Pancreas (tissue), 10 donors: ENCODE results near the gene ZER1. TPM values are rescaled to one million over a fixed set of nuclear protein-coding genes. Genes with fewer than 3 reads are reported as not detected.
"Not testable (repeated sequence)": the region's sequence is repeated elsewhere in the genome, so short reads cannot be mapped to it uniquely, and the experiment has no call there.

Experiments used
- ATAC-seq, 4 donors: fragments of 200-7000 bp; cut with Tn5 transposase; one replicate each; pipeline versions ENCODE4 v1.8.0 to v1.9.1; 2020; ENCODE audit warnings: mild to moderate bottlenecking in 4 of 4, moderate library complexity in 4 of 4
- DNase-seq, 6 donors: peaks; one replicate each; pipeline ENCODE4 v3.0.0-alpha.2; 2020
- FAIRE-seq: peaks from 2 replicates; lab custom pipeline; 2012; peaks lifted over from hg19 to GRCh38; lab: Jason Lieb, UNC
- H3K27ac ChIP-seq, 4 donors: fragments of 200-600 bp; sonication (generic); 1 replicate in 3 of 4; 2 replicates in 1 of 4; pipeline versions ENCODE4 v1.5.0 to v1.8.0; 2020
- H3K27me3 ChIP-seq, 4 donors: fragments of 200-600 bp; one replicate each; pipeline ENCODE4 v1.8.0; 2021
- H3K36me3 ChIP-seq, 3 donors: fragments of 200-600 bp; sonication (generic) in 1 of 3; one replicate each; pipeline versions ENCODE4 v1.5.0 to v1.8.0; 2020 to 2021
- H3K4me1 ChIP-seq, 3 donors: fragments of 200-600 bp; one replicate each; pipeline ENCODE4 v1.8.0; 2021
- H3K4me3 ChIP-seq, 4 donors: fragments of 200-600 bp; sonication (generic) in 2 of 4; one replicate each; pipeline versions ENCODE4 v1.5.0 to v1.8.0; 2020 to 2021
- H3K9me3 ChIP-seq, 4 donors: fragments of 200-600 bp; one replicate each; pipeline ENCODE4 v1.8.0; 2021
- WGBS, 2 donors: extraction: QIAGEN DNeasy Blood & Tissue Kit; methylation state at CpG; one replicate each; pipeline ENCODE4 v1.1.7; 2013; 5-methylcytosine and 5-hydroxymethylcytosine counted together
- intact Hi-C, 3 donors: fragments of 100-400 bp; cut with DNase I; formaldehyde crosslinking; loops; one replicate each; pipeline versions ENCODE4 v1.11.1 to v1.14.2; 2022
- polyA plus RNA-seq, 2 donors: library from polyadenylated mRNA; stranded (reverse); fragments of 200-250 nt; gene quantifications; one replicate each; pipeline ENCODE4 v1.2.3, GENCODE V29; 2013
- total RNA-seq, 6 donors: library from RNA; stranded (reverse); fragmentation: NEBNext Ultra II Directional in 4 of 6; extraction: Animal tissue kit (Norgen Biotek cat#: 25700) in 4 of 6; gene quantifications; one replicate each; pipeline versions ENCODE4 v1.2.1 to v1.2.4, GENCODE V29; 2021 to 2023
- TF ChIP-seq, protein P1 (sequence below), 4 donors: fragments of 200-600 bp; sonication (generic) in 3 of 4; IDR thresholded peaks; one replicate each; pipeline versions ENCODE4 v1.5.0 to v1.8.0; 2021; ENCODE audit warnings: antibody characterized with exemption in 4 of 4
- donor health status: healthy with polysubstance abuse.
- donor health status: DM: no; HTN: no; CAD: no; lungs with moderate emphysema.
- donor health status: DM: no; HTN: no; CAD: no.
- donor health status: control.
- donor health status: control.
- donor health status: Bipolar disorder and iron deficiency.
- donor health status: DM: yes; HTN: yes; CAD: no.
- donor health status: DM: no; HTN: no; CAD: no.
- donor health status: DM: no; HTN: no; CAD: no.
- donor health status: DM: yes; HTN: yes; CAD: no.

The ZER1 gene
- total and polyA plus RNA-seq, 8 donors: 15.8 to 23.4 (median 17.9) TPM

DNA sequence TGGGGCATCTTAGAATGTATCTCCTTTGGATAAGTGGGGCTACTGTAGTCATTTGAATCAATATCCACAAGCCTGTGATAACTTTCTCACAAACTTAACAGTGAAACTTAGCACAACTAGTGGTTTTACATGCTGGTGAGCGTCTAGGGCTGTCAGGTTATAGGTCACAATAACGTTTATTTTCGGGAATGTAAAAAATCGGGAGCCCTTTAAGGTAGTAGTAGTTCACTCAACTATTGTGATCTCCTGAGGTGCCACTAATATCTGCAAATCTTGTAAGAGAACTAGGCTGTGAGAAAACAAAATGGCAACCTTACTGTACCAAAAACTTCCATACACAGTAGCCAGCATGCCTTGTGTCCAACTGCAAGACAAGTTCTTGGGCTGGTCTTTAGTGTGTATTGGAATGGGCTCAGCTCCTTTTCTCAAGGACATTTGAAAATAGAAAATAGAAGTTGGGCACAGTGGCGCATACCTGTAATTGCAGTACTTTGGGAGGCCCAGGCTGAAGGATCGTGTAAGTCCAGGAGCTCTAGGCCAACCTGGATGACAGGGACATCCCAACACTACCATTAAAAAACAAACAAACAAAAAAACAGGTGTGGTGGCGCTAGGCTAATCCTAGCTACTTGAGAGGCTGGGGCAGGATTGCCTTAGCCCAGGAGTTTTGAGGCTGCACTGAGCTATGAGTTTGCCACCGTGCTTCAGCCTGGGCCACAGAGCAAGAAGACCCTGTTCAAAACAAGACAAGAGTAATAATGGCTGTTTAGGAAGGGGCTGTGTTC is 74.6 kb downstream of the ZER1 start:
- H3K4me1 ChIP-seq: peaks cover 0 to 6% (median 0%) of the 10 kb centered on the region in 3 donors
- 77 to 80% methylated on average over 8 of the region's 8 CpGs for WGBS, 2 donors
- H3K27ac ChIP-seq: no peak overlapping the region
- FAIRE-seq (no peak), ATAC-seq (no peak), DNase-seq (peak in 1 of 6 donors; percentile 3)
- TF ChIP-seq, protein P1, sequence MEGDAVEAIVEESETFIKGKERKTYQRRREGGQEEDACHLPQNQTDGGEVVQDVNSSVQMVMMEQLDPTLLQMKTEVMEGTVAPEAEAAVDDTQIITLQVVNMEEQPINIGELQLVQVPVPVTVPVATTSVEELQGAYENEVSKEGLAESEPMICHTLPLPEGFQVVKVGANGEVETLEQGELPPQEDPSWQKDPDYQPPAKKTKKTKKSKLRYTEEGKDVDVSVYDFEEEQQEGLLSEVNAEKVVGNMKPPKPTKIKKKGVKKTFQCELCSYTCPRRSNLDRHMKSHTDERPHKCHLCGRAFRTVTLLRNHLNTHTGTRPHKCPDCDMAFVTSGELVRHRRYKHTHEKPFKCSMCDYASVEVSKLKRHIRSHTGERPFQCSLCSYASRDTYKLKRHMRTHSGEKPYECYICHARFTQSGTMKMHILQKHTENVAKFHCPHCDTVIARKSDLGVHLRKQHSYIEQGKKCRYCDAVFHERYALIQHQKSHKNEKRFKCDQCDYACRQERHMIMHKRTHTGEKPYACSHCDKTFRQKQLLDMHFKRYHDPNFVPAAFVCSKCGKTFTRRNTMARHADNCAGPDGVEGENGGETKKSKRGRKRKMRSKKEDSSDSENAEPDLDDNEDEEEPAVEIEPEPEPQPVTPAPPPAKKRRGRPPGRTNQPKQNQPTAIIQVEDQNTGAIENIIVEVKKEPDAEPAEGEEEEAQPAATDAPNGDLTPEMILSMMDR (IDR thresholded peaks at IDR 0.05): no peak
- H3K27me3 ChIP-seq: no peaks in the 10 kb centered on the region
- no peaks in the 10 kb centered on the region for H3K9me3 ChIP-seq
- no peak overlapping the region for H3K4me3 ChIP-seq
- peaks cover 0 to 31% (median 8%) of the 10 kb centered on the region in 3 donors for H3K36me3 ChIP-seq
- intact Hi-C loops: no loop called here

DNA sequence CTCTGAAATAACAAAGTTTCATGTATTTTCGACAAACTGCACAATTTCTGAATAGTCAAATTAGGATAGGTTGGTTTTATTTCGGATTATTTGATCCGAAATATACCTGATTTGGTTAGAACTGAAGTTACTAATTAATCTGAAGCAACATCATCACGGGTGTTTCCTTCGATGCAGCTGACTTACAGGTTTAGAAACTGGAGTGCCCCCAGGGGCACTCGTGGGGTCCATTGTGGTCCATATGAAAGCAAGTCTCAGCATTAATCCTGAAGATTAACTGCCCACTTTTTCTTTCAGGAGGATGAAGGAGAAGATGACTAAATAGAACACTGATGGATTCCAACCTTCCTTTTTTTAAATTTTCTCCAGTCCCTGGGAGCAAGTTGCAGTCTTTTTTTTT is 77.4 kb downstream of the ZER1 start:
- intact Hi-C loops: no loop called here

DNA sequence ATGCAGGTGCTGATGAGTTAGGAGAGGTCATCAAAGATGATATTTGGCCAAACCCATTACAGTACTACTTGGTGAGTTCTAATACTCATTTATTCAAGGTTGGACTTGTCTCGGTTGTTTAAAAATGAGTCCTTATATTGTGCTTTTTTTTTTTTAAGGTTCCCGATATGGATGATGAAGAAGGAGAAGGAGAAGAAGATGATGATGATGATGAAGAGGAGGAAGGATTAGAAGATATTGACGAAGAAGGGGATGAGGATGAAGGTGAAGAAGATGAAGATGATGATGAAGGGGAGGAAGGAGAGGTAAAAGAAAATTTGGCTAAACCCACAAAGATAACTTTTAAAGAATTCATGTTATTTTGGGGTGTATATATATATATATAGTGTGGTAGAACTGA is 78.0 kb downstream of the ZER1 start:
- H3K9me3 ChIP-seq, intact Hi-C loops, FAIRE-seq, H3K4me3 ChIP-seq, ATAC-seq, DNase-seq, H3K27ac ChIP-seq, H3K27me3 ChIP-seq: not testable (repeated sequence)
- WGBS, 2 donors: 88 to 89% methylated on average over 3 of the region's 3 CpGs
- H3K36me3 ChIP-seq: peaks cover 0 to 36% (median 8%) of the 10 kb centered on the region in 3 donors
- peaks cover 0 to 12% (median 11%) of the 10 kb centered on the region in 3 donors for H3K4me1 ChIP-seq

More for the DNA sequence above, 77.4 kb downstream of the ZER1 start:
- 72 to 75% methylated on average over 6 of the region's 6 CpGs for WGBS, 2 donors
- Histone ChIP-seq H3K4me3 (no peak overlapping the region), H3K9me3 (no peaks in the 10 kb centered on the region), H3K27ac (no peak overlapping the region), H3K27me3 (no peaks in the 10 kb centered on the region), H3K4me1 (peaks cover 0 to 12% (median 11%) of the 10 kb centered on the region in 3 donors), H3K36me3 (peaks cover 0 to 36% (median 8%) of the 10 kb centered on the region in 3 donors)
- peak in 1 of 6 donors; percentile 3 for DNase-seq
- ATAC-seq: no peak
- no peak for FAIRE-seq
- TF ChIP-seq, protein P1 (IDR thresholded peaks at IDR 0.05): no peak

DNA sequence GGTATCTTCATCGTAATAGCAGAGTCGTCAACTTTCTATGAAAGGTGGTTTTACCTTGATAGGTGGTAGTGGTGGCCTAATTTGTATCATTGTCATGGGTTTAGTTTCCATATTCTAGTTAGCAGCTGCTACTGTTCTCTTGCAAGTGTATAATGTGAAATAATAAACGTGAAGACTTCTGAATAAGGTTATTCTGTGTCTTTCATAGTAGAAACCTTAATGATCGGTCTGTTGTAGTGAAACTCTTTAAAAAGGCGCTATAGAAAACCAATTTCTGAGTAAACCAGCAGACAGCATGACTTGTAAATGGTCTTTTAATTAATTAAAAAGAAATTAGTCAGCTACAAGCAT is 81.1 kb downstream of the ZER1 start:
- Histone ChIP-seq H3K9me3 (no peaks in the 10 kb centered on the region), H3K27me3 (no peaks in the 10 kb centered on the region), H3K4me1 (peaks cover 0 to 20% (median 11%) of the 10 kb centered on the region in 3 donors), H3K4me3 (peak overlapping the region; percentile 42 to 80 (median 56)), H3K36me3 (peaks cover 0 to 34% (median 8%) of the 10 kb centered on the region in 3 donors), H3K27ac (peak overlapping the region in 2 of 4 donors; percentile 38 to 47)
- no peak for FAIRE-seq
- no peak for ATAC-seq
- intact Hi-C loops: no loop called here
- WGBS, 2 donors: 9 to 12% methylated on average over 5 of the region's 5 CpGs
- TF ChIP-seq, protein P1 (IDR thresholded peaks at IDR 0.05): no peak
- DNase-seq: no peak

DNA sequence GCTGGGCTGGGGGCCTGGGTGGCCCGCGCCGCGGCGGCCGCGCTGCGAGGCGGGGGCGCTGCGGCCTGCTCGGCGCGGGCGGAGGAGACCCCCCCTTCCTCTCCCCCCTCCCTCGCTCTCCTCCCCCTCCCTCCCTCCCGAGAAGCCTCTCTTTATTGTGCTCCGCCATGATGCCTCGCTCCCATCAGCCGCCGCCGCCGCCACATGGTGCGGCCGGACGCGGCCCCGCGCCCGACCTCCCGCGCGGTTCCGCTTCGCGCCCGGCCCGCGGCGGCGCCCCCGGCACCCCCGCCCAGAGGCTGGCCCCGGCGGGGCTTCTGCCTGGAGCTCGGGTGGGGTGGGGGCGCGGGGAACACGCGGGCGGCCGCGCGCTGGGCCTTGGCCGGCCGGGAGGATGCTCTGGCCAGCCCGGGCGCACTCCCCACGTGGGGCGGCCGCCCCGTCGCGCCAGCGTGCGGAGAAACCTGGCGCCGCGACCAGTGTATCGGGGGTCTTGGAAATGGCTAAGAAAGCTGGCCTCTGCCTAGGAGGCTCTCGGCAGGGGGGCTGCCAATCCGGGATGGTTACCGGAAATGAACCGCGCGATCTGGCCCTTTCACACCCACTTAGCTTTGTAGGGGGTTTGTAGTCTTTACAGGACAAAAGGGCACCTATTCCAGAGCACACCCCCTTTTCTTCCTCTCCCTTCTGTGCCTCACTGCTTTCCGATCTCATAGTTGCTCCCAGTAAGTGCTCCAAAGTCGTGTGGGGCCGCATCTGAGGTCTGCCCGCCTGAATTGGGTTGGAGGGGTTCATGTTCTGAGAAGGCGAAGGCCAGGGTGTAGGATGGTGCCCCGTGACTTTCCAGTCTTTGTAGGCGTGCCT is 81.7 kb downstream of the ZER1 start:
- no peak for ATAC-seq
- peak in 5 of 6 donors; percentile 47 to 67 (median 57) for DNase-seq
- Histone ChIP-seq H3K4me1 (peaks cover 0 to 26% (median 14%) of the 10 kb centered on the region in 3 donors), H3K4me3 (peak overlapping the region; percentile 42 to 80 (median 56)), H3K9me3 (no peaks in the 10 kb centered on the region), H3K27ac (peak overlapping the region in 2 of 4 donors; percentile 38 to 47), H3K36me3 (peaks cover 0 to 30% (median 8%) of the 10 kb centered on the region in 3 donors), H3K27me3 (no peaks in the 10 kb centered on the region)
- intact Hi-C loops: no loop called here
- no peak for FAIRE-seq
- TF ChIP-seq, protein P1 (IDR thresholded peaks at IDR 0.05): no peak
- 0% methylated on average over 59 to 81 of the region's 83 CpGs for WGBS, 2 donors
